Activated CD8-positive, alpha-beta memory T cell treated with anti-CD3 and anti-CD28 coated beads, Interleukin-2, amount 10 ng/mL, durations not matched to agents 7 days and 5 days (primary cell): ENCODE results near the gene C19orf12. TPM values are rescaled to one million over a fixed set of nuclear protein-coding genes. Genes with fewer than 3 reads are reported as not detected.

Experiments
- ATAC-seq: fragments of 150-1000 bp; cut with Tn5 transposase; one replicate; pipeline ENCODE4 v1.10.0; 2021; ENCODE audit warnings: moderate library complexity
- CTCF ChIA-PET: fragments of 350-600 bp; sonication (Branson Sonifier 250); formaldehyde crosslinking; loops from one replicate; lab custom pipeline; 2021; ENCODE audit warnings: antibody characterized with exemption; lab: Charles Lee
- DNase-seq: peaks from one replicate; pipeline ENCODE4 v3.0.0-alpha.2; 2020
- H3K27ac Mint-ChIP-seq: one replicate; pipeline ENCODE4 v1.8.0; 2021; ENCODE audit warnings: mild to moderate bottlenecking, mixed read lengths
- H3K27me3 Mint-ChIP-seq: one replicate; pipeline ENCODE4 v1.8.0; 2021; ENCODE audit warnings: mixed read lengths
- H3K36me3 Mint-ChIP-seq: one replicate; pipeline ENCODE4 v1.8.0; 2021; ENCODE audit warnings: mild to moderate bottlenecking, mixed read lengths
- H3K4me1 Mint-ChIP-seq: one replicate; pipeline ENCODE4 v1.8.0; 2021; ENCODE audit warnings: mixed read lengths
- H3K4me3 Mint-ChIP-seq: one replicate; pipeline ENCODE4 v1.8.0; 2021; ENCODE audit warnings: mild to moderate bottlenecking, moderate library complexity, mixed read lengths
- H3K9me3 Mint-ChIP-seq: one replicate; pipeline ENCODE4 v1.8.0; 2022; ENCODE audit warnings: low read depth, mixed read lengths
- total RNA-seq, 2 experiments: library from RNA; stranded (reverse); gene quantifications; one replicate each; pipeline ENCODE4 v1.2.3, GENCODE V29; 2021

C19orf12 gene
- total RNA-seq, 2 experiments from 2014 or later: 43.6 to 44.1 TPM

DNA sequence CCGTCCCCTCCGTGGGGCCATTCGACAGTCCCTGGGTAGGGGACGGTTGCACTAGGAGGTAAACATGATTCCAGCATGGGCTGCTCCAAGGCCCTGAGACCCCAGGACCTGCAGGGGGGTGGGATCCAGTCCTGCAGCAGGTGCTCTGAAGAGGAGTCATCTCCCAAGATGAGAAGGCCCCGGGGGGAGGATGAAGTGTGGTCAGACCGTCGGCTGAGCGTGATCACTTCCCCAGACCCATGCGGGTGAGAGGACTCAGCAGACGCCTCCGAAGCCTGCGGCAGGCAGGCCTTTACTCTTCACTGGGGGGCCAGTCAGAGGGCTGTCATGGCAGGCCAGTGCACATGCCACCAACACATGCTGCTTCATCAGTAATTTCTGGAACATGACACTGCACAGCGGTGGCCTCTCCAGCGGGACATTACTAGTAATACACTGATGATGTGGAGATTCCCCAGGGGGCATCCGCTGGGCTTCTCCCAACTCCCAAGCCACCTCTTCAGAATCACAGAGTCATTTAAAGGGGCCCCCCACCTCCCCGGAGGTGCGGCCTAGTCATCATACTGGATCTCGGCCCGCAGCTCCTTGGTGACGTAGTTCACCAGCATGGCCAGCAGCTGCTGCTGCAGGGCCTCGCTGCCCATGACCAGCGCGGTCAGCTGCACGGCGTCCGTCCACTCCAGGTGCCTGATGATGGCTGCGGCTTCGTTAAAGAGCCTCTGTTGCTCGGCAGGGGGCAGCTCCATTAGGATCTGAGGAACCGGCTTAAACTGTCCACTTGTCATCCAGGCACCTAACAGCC, 12.7 kb downstream of the C19orf12 start:
- H3K36me3 Mint-ChIP-seq: peaks cover 27% of the 10 kb centered on the region
- CTCF ChIA-PET: interaction anchor here (6.8 kb wide), 1 partner anchor 14 kb away, joined by 40 read pairs; no protein-coding TSS in a partner anchor
- no peak overlapping the region for H3K4me3 Mint-ChIP-seq
- H3K9me3 Mint-ChIP-seq: no peaks in the 10 kb centered on the region
- peaks cover 33% of the 10 kb centered on the region for H3K4me1 Mint-ChIP-seq
- H3K27ac Mint-ChIP-seq: no peak overlapping the region
- no peak for DNase-seq
- ATAC-seq: no peak
- H3K27me3 Mint-ChIP-seq: no peaks in the 10 kb centered on the region

- CTCF ChIA-PET: interaction anchor here (1.0 to 2.8 kb wide), 2 partner anchors 12 to 16 kb away, joined by 5 to 15 read pairs; no protein-coding TSS in a partner anchor
Measured at GRCh38 chr19:29700498-29700897, 14.6 kb downstream of the C19orf12 start.

GRCh38 chr19:29699861-29700260, 15.2 kb downstream of the C19orf12 start:
- Mint-ChIP-seq H3K9me3 (no peaks in the 10 kb centered on the region), H3K4me3 (no peak overlapping the region), H3K27me3 (no peaks in the 10 kb centered on the region), H3K4me1 (peaks cover 12% of the 10 kb centered on the region), H3K36me3 (peaks cover 9% of the 10 kb centered on the region), H3K27ac (no peak overlapping the region)
- ATAC-seq (no peak), DNase-seq (no peak)
- CTCF ChIA-PET: interaction anchor here (2.0 to 2.8 kb wide), 2 partner anchors 13 to 16 kb away, joined by 9 to 15 read pairs; no protein-coding TSS in a partner anchor

More at GRCh38 chr19:29700498-29700897, 14.6 kb downstream of the C19orf12 start:
- Mint-ChIP-seq H3K36me3 (peaks cover 12% of the 10 kb centered on the region), H3K27me3 (no peaks in the 10 kb centered on the region), H3K27ac (no peak overlapping the region), H3K4me1 (peaks cover 17% of the 10 kb centered on the region), H3K4me3 (no peak overlapping the region), H3K9me3 (no peaks in the 10 kb centered on the region)
- ATAC-seq (no peak), DNase-seq (no peak)

- H3K36me3 Mint-ChIP-seq: no peaks in the 10 kb centered on the region
- H3K9me3 Mint-ChIP-seq: no peaks in the 10 kb centered on the region
- H3K4me1 Mint-ChIP-seq: peaks cover 7% of the 10 kb centered on the region
- DNase-seq: no peak
- no peaks in the 10 kb centered on the region for H3K27me3 Mint-ChIP-seq
- no peak for ATAC-seq
- no peak overlapping the region for H3K27ac Mint-ChIP-seq
- CTCF ChIA-PET: interaction anchor here (0.7 kb wide), 1 partner anchor 87 kb away, joined by 4 read pairs; no protein-coding TSS in a partner anchor
- H3K4me3 Mint-ChIP-seq: no peak overlapping the region
Measured at GRCh38 chr19:29697523-29698261, 17.4 kb downstream of the C19orf12 start.

- H3K9me3 Mint-ChIP-seq: no peaks in the 10 kb centered on the region
- DNase-seq (no peak), ATAC-seq (no peak)
- CTCF ChIA-PET: no interaction called here
- H3K36me3 Mint-ChIP-seq: no peaks in the 10 kb centered on the region
- no peak overlapping the region for H3K4me3 Mint-ChIP-seq
- no peaks in the 10 kb centered on the region for H3K27me3 Mint-ChIP-seq
- peaks cover 8% of the 10 kb centered on the region for H3K4me1 Mint-ChIP-seq
- H3K27ac Mint-ChIP-seq: no peak overlapping the region
Measured at GRCh38 chr19:29696565-29696846, 18.6 kb downstream of the C19orf12 start.

DNA sequence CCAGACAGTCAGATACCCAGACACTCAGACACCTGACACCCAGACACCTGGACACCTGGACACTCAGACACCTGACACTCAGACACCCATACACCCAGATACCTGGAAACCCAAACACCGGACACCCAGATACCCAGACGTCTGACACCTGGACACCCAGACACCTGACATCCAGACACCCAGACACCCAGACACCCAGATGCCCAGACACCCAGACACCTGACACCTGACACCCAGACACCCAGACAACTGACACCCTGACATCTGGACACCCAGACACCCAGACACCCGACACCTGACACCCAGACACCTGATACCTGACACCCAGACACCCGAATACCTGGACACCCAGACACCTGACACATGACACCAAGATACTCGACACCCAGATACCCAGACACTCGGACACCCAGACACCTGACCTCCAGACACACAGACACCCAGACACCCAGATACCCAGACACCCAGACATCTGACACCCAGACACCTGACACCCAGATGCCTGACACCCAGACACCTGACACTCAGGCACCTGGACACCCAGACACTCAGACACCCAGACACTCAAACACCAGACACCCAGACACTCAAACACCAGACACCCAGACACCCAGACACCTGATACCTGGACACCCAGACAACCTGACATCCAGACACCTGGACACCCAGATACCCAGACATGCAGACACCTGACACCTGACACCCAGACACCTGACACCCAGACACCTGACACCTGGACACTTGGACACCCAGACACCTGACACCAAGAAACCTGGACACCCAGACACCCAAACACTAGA, 19.1 kb downstream of the C19orf12 start:
- no peak overlapping the region for H3K27ac Mint-ChIP-seq

GRCh38 chr19:29694669-29695627, 20.1 kb downstream of the C19orf12 start:
- Mint-ChIP-seq H3K9me3 (no peaks in the 10 kb centered on the region), H3K4me3 (no peak overlapping the region), H3K36me3 (no peaks in the 10 kb centered on the region), H3K4me1 (peaks cover 16% of the 10 kb centered on the region), H3K27me3 (no peaks in the 10 kb centered on the region), H3K27ac (peak overlapping the region; percentile 32)
- DNase-seq: peak; percentile 89
- peak; percentile 98 for ATAC-seq
- CTCF ChIA-PET: interaction anchor here (0.6 to 8.3 kb wide), 21 partner anchors 11 to 86 kb away, joined by 3 to 193 read pairs (median 5); partner anchors contain the start of genes C19orf12, PLEKHF1 and POP4

More for the DNA sequence above, 19.1 kb downstream of the C19orf12 start:
- Mint-ChIP-seq H3K4me1 (peaks cover 11% of the 10 kb centered on the region), H3K4me3 (no peak overlapping the region), H3K36me3 (no peaks in the 10 kb centered on the region), H3K27me3 (no peaks in the 10 kb centered on the region), H3K9me3 (no peaks in the 10 kb centered on the region)
- ATAC-seq (no peak), DNase-seq (no peak)
- CTCF ChIA-PET: interaction anchor here (8.2 to 8.3 kb wide), 2 partner anchors 19 to 87 kb away, joined by 171 to 193 read pairs; partner anchors contain the start of genes C19orf12 and POP4

GRCh38 chr19:29694161-29694560, 20.9 kb downstream of the C19orf12 start:
- Mint-ChIP-seq H3K9me3 (peaks cover 4% of the 10 kb centered on the region), H3K4me3 (no peak overlapping the region), H3K27ac (no peak overlapping the region), H3K27me3 (no peaks in the 10 kb centered on the region), H3K36me3 (peaks cover 5% of the 10 kb centered on the region), H3K4me1 (peaks cover 20% of the 10 kb centered on the region)
- no peak for ATAC-seq
- CTCF ChIA-PET: interaction anchor here (0.8 to 8.3 kb wide), 22 partner anchors 11 to 95 kb away, joined by 3 to 193 read pairs (median 5); partner anchors contain the start of genes C19orf12, PLEKHF1 and POP4
- DNase-seq: no peak

GRCh38 chr19:29690842-29691241, 24.2 kb downstream of the C19orf12 start:
- H3K27ac Mint-ChIP-seq: peak overlapping the region; percentile 72
- peaks cover 38% of the 10 kb centered on the region for H3K4me1 Mint-ChIP-seq
- peak; percentile 80 for ATAC-seq
- H3K9me3 Mint-ChIP-seq: peaks cover 4% of the 10 kb centered on the region
- DNase-seq: peak; percentile 78
- CTCF ChIA-PET: interaction anchor here (0.6 to 8.3 kb wide), 18 partner anchors 9 to 93 kb away, joined by 3 to 193 read pairs (median 6); partner anchors contain the start of genes C19orf12, PLEKHF1 and POP4
- H3K4me3 Mint-ChIP-seq: no peak overlapping the region
- no peaks in the 10 kb centered on the region for H3K27me3 Mint-ChIP-seq
- H3K36me3 Mint-ChIP-seq: peaks cover 10% of the 10 kb centered on the region

- DNase-seq (no peak), ATAC-seq (no peak)
- H3K4me3 Mint-ChIP-seq: no peak overlapping the region
- H3K27me3 Mint-ChIP-seq: no peaks in the 10 kb centered on the region
- H3K36me3 Mint-ChIP-seq: peaks cover 10% of the 10 kb centered on the region
- peaks cover 44% of the 10 kb centered on the region for H3K4me1 Mint-ChIP-seq
- CTCF ChIA-PET: interaction anchor here (0.6 to 8.3 kb wide), 5 partner anchors 16 to 79 kb away, joined by 3 to 193 read pairs (median 5); partner anchors contain the start of genes C19orf12 and POP4
- no peak overlapping the region for H3K27ac Mint-ChIP-seq
- H3K9me3 Mint-ChIP-seq: peaks cover 4% of the 10 kb centered on the region
Measured at GRCh38 chr19:29687897-29688728, 26.9 kb downstream of the C19orf12 start.

DNA sequence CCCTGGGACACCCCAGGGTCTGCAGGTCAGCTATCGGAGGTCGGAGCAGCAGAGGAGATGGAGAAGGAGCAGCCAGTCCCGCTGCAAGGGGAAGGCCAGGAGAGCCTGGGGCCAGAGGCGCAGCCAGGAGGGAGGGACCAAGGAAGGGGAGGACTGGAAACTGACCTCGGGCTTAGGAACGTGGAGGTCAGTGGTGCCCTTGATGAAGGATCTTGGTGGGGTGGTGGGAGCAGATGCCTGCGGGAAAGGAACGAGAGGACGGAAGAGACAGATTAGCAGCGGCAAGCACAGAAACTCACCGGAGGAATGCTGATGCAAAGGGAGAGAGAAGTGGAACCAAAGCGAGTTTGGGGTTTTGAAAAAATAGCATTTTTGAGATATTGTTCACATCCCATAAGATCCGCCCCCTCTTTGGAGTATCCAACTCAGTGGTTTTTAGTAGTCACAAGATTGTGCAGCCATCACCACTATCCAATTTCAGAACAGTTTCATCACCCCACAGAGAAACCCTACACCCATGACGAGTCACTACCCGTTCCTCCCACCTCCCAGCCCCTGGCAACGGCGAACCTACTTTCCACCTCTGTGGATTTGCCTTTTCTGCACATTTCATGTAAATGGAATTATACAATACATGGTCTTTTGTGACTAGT, 27.7 kb downstream of the C19orf12 start:
- Mint-ChIP-seq H3K27ac (no peak overlapping the region), H3K4me1 (peaks cover 49% of the 10 kb centered on the region), H3K9me3 (peaks cover 4% of the 10 kb centered on the region), H3K36me3 (peaks cover 10% of the 10 kb centered on the region), H3K27me3 (no peaks in the 10 kb centered on the region), H3K4me3 (no peak overlapping the region)
- CTCF ChIA-PET: interaction anchor here (0.6 to 8.3 kb wide), 8 partner anchors 15 to 78 kb away, joined by 3 to 171 read pairs (median 5); partner anchors contain the start of genes PLEKHF1 and POP4
- ATAC-seq (no peak), DNase-seq (no peak)
